Brain microvascular endothelial cell (primary cell): ENCODE results near the gene EYA2.
"Not testable (repeated sequence)": the region's sequence is repeated elsewhere in the genome, so short reads cannot be mapped to it uniquely, and the experiment has no call there.

Experiments
- DNase-seq: peaks from one replicate; pipeline ENCODE4 v3.0.0-alpha.2; 2020
- H3K27ac ChIP-seq: fragments of 250-450 bp; sonication (Bioruptor Pico); 2 replicates; pipeline ENCODE4 v1.5.1; 2020; ENCODE audit warnings: mild to moderate bottlenecking, moderate library complexity
- H3K27me3 ChIP-seq: fragments of 250-450 bp; sonication (Bioruptor Pico); replicated peaks from 2 replicates; pipeline ENCODE4 v1.5.1; 2020; ENCODE audit warnings: mild to moderate bottlenecking
- H3K36me3 ChIP-seq: fragments of 250-450 bp; sonication (Bioruptor Pico); replicated peaks from 2 replicates; pipeline ENCODE4 v1.5.1; 2020; ENCODE audit warnings: mild to moderate bottlenecking
- H3K4me3 ChIP-seq: 2 replicates; pipeline ENCODE4 v1.5.1; 2011; ENCODE audit warnings: low read depth, mild to moderate bottlenecking, control low read depth, low read length, moderate library complexity
- CTCF ChIP-seq: IDR thresholded peaks from 2 replicates; pipeline ENCODE4 v1.5.1; 2011; ENCODE audit warnings: low read depth, mild to moderate bottlenecking, moderate library complexity, low read length, control low read depth, inconsistent platforms; ENCODE audit errors: missing control alignments
- in situ Hi-C: cut with HindIII; loops from 2 replicates; pipeline ENCODE4 v1.10.0; 2017; ENCODE audit warnings: low sequenced_read_pairs, low pct_ligation_motif_present

The EYA2 gene

GRCh38 chr20:47174456-47175243, 280.0 kb downstream of the EYA2 start:
- Histone ChIP-seq H3K4me3 (no peak overlapping the region), H3K27ac (no peak overlapping the region), H3K27me3 (no peaks in the 10 kb centered on the region), H3K36me3 (no peaks in the 10 kb centered on the region)
- TF ChIP-seq CTCF, result no peak
- no peak for DNase-seq
- in situ Hi-C loops, result no loop called here

DNA sequence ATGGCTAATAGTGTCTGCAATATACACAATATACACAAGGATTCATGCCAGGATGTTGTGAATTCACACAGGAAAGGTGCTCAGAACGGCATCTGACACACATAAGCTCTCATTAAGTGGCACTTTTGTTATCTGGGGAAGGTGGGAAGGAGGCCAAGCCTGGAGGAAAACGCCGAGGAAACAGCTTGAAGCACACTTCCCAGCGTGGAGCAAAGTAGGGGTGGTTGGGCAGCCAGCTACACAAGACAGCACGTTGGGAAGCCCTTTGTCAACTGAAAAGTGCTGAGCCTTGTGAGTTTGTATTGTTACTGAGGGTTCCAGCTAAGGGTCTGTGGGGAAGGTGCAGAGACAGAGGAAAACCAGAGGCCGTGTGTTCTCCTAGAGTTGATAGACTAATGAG, 280.9 kb downstream of the EYA2 start:
- Histone ChIP-seq H3K36me3 (no peaks in the 10 kb centered on the region), H3K27ac (no peak overlapping the region), H3K4me3 (no peak overlapping the region), H3K27me3 (no peaks in the 10 kb centered on the region)
- in situ Hi-C loops, result no loop called here
- DNase-seq, result no peak
- TF ChIP-seq CTCF, result no peak

DNA sequence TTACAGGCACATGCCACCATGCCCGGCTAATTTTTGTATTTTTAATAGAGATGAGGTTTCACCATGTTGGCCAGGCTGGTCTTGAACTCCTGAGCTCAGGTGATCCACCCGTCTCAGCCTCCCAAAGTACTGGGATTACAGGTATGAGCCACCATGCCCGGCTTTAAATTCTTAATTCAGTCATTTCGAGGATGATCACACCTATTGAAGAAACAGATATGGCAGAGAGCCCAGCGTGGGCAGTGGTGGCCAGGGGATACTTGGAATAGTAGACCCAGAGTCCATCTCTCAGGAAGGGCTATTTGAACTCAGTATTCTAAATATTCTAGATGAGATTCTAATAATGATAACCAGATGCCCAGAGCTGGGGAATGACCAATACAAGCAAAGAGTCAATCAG, 281.6 kb downstream of the EYA2 start:
- H3K27ac ChIP-seq, H3K27me3 ChIP-seq, H3K4me3 ChIP-seq, DNase-seq, in situ Hi-C loops, H3K36me3 ChIP-seq: not testable (repeated sequence)

- H3K36me3 ChIP-seq, result no peaks in the 10 kb centered on the region
- in situ Hi-C loops, result no loop called here
- no peak overlapping the region for H3K4me3 ChIP-seq
- TF ChIP-seq CTCF, result no peak
- no peak for DNase-seq
- no peaks in the 10 kb centered on the region for H3K27me3 ChIP-seq
- no peak overlapping the region for H3K27ac ChIP-seq
Measured at GRCh38 chr20:47178277-47178676, 283.6 kb downstream of the EYA2 start.

DNA sequence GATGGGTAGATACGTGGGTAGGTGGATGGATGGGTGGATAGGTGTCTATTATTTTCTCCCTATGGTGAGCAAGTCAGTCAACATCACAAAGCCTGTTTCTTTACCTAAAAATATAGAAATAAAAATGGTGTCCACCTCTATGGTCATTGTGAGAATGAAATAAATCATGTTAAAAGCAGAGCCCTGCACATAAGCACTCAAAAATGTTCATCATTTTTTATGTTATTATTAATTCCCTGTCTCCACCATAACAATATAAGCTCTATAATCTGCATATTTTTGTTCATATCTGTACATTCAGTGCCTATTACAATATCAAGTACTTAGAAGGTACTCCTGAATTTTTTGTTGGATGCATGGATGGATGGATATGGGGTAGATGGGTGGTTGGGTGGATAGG, 284.2 kb downstream of the EYA2 start:
- Histone ChIP-seq H3K27me3 (no peaks in the 10 kb centered on the region), H3K27ac (no peak overlapping the region), H3K36me3 (no peaks in the 10 kb centered on the region), H3K4me3 (no peak overlapping the region)
- in situ Hi-C loops, result no loop called here
- no peak for TF ChIP-seq CTCF
- DNase-seq, result no peak

- no peak for TF ChIP-seq CTCF
- Histone ChIP-seq H3K27me3 (no peaks in the 10 kb centered on the region), H3K36me3 (no peaks in the 10 kb centered on the region), H3K27ac (no peak overlapping the region), H3K4me3 (no peak overlapping the region)
- no peak for DNase-seq
- in situ Hi-C loops, result no loop called here
Measured at GRCh38 chr20:47179267-47179666, 284.6 kb downstream of the EYA2 start.
